Testis (tissue), 3 donors: ENCODE data around the gene TP53. TPM values are rescaled to one million over a fixed set of nuclear protein-coding genes. Genes with fewer than 3 reads are reported as not detected.

ENCODE experiments used
- DNase-seq: peaks from one replicate; pipeline ENCODE4 v3.0.0-alpha.2; 2019
- H3K27ac ChIP-seq, 2 donors: fragments of 200-600 bp; sonication (generic); one replicate each; pipeline ENCODE4 v1.5.1; 2019
- H3K27me3 ChIP-seq: fragments of 200-600 bp; sonication (generic); one replicate; pipeline ENCODE4 v1.5.1; 2019
- H3K36me3 ChIP-seq: fragments of 200-600 bp; sonication (generic); one replicate; pipeline ENCODE4 v1.5.1; 2017; ENCODE audit warnings: low read depth; ENCODE audit errors: missing control alignments
- H3K4me1 ChIP-seq: fragments of 200-600 bp; sonication (generic); one replicate; pipeline ENCODE4 v1.5.1; 2019
- H3K4me3 ChIP-seq, 2 donors: fragments of 200-600 bp; sonication (generic); one replicate each; pipeline ENCODE4 v1.5.1; 2017 to 2019
- H3K9me3 ChIP-seq: fragments of 200-600 bp; sonication (generic); one replicate; pipeline ENCODE4 v1.5.1; 2017
- POLR2A ChIP-seq: fragments of 450-650 bp; IDR thresholded peaks from one replicate; pipeline ENCODE4 v1.6.1; 2017; ENCODE audit warnings: antibody characterized with exemption, mild to moderate bottlenecking, moderate library complexity
- WGBS, 2 donors: methylation state at CpG; one replicate each; pipeline ENCODE4 v1.1.5; 2018; 5-methylcytosine and 5-hydroxymethylcytosine counted together
- intact Hi-C: fragments of 100-400 bp; cut with DNase I; formaldehyde crosslinking; loops from one replicate; pipeline ENCODE4 v1.15.1; 2023; ENCODE audit warnings: low total_unique reads
- polyA plus RNA-seq: library from polyadenylated mRNA; stranded (reverse); fragments of 350-450 nt; fragmentation: Illumina TruSeq; extraction: RNeasy Lipid Tissue Mini Kit (QIAGEN cat#74804); gene quantifications from one replicate; pipeline ENCODE4 v1.2.3, GENCODE V29; 2014; ENCODE audit warnings: low read depth, low replicate concordance; ENCODE audit not compliant: insufficient read depth
- total RNA-seq, 2 donors: library from RNA; depleted of rRNA; stranded (reverse); fragments of >200 nt; gene quantifications; one replicate each; pipeline ENCODE4 v1.2.3, GENCODE V29; 2016
- TF ChIP-seq, protein P1 (sequence below), 3 experiments: fragments of 450-650 bp in 2 of 3; fragments of 200-600 bp in 1 of 3; sonication (generic) in 1 of 3; IDR thresholded peaks; one replicate each; pipeline ENCODE4 v1.5.1; 2016 to 2019; ENCODE audit warnings: antibody characterized with exemption in 3 of 3, mild to moderate bottlenecking in 2 of 3, moderate library complexity in 1 of 3

Gene TP53
- total and polyA plus RNA-seq, 3 donors from 2014 or later = 32.1 to 47.1 (median 45.0) TPM

GRCh38 chr17:7697828-7698588, 10.7 kb upstream of the TP53 start:
- Histone ChIP-seq H3K4me3 (no peak overlapping the region), H3K36me3 (no peaks in the 10 kb centered on the region), H3K27me3 (no peaks in the 10 kb centered on the region), H3K4me1 (peaks cover 3% of the 10 kb centered on the region), H3K9me3 (no peaks in the 10 kb centered on the region), H3K27ac (no peak overlapping the region)
- no peak for DNase-seq
- TF ChIP-seq, protein P1, sequence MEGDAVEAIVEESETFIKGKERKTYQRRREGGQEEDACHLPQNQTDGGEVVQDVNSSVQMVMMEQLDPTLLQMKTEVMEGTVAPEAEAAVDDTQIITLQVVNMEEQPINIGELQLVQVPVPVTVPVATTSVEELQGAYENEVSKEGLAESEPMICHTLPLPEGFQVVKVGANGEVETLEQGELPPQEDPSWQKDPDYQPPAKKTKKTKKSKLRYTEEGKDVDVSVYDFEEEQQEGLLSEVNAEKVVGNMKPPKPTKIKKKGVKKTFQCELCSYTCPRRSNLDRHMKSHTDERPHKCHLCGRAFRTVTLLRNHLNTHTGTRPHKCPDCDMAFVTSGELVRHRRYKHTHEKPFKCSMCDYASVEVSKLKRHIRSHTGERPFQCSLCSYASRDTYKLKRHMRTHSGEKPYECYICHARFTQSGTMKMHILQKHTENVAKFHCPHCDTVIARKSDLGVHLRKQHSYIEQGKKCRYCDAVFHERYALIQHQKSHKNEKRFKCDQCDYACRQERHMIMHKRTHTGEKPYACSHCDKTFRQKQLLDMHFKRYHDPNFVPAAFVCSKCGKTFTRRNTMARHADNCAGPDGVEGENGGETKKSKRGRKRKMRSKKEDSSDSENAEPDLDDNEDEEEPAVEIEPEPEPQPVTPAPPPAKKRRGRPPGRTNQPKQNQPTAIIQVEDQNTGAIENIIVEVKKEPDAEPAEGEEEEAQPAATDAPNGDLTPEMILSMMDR (IDR thresholded peaks at IDR 0.05) = no peak
- no peak for TF ChIP-seq POLR2A
- WGBS, 2 donors = 91 to 94% methylated on average over 4 of the region's 4 CpGs
- intact Hi-C loops = no loop called here

- TF ChIP-seq, protein P1 (IDR thresholded peaks at IDR 0.05) = no peak
- no peak for TF ChIP-seq POLR2A
- Histone ChIP-seq H3K27ac (no peak overlapping the region), H3K9me3 (no peaks in the 10 kb centered on the region), H3K4me3 (peak overlapping the region in 1 of 2 donors; percentile 13), H3K27me3 (no peaks in the 10 kb centered on the region), H3K36me3 (no peaks in the 10 kb centered on the region), H3K4me1 (peaks cover 3% of the 10 kb centered on the region)
- intact Hi-C loops = no loop called here
- WGBS, 2 donors = 70 to 84% methylated on average over 10 of the region's 10 CpGs
- DNase-seq = no peak
Measured at GRCh38 chr17:7695586-7695985, 8.3 kb upstream of the TP53 start.

GRCh38 chr17:7688808-7689316, 1.6 kb upstream of the TP53 start:
- DNase-seq = no peak
- Histone ChIP-seq H3K36me3 (no peaks in the 10 kb centered on the region), H3K27ac (peak overlapping the region in 1 of 2 donors; percentile 60), H3K27me3 (no peaks in the 10 kb centered on the region), H3K9me3 (no peaks in the 10 kb centered on the region), H3K4me3 (peak overlapping the region; percentile 51 to 92), H3K4me1 (peaks cover 23% of the 10 kb centered on the region)
- WGBS, 2 donors = 6 to 9% methylated on average over 13 of the region's 13 CpGs
- no peak for TF ChIP-seq POLR2A
- TF ChIP-seq, protein P1 (IDR thresholded peaks at IDR 0.05) = no peak
- intact Hi-C loops = no loop called here

DNA sequence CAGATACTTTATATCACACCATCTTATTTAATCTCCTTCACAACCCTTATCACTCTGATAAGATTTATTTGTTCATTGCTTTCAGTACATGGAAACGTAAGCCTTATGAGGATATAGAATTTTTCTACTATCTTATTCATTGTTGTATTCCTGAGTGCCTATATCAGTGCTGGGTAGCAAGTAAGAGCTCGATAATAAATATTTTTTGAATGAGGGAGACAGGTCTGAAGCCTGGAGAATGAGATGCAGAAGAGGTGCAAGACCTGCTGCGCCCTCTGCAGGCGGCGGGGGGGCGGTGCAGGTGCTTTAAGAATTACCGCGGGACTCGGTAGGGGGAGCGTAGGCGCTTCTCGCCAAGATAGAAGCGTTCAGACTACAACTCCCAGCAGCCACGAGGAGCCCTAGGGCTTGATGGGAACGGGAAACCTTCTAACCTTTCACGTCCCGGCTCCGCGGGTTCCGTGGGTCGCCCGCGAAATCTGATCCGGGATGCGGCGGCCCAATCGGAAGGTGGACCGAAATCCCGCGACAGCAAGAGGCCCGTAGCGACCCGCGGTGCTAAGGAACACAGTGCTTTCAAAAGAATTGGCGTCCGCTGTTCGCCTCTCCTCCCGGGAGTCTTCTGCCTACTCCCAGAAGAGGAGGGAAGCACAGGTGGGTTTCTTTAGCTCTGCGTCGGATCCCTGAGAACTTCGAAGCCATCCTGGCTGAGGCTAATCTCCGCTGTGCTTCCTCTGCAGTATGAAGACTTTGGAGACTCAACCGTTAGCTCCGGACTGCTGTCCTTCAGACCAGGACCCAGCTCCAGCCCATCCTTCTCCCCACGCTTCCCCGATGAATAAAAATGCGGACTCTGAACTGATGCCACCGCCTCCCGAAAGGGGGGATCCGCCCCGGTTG, 868 bp upstream of the TP53 start, which contains the start of gene WRAP53:
Gene WRAP53 (plus strand): TSS at position 570 of the 900 bp plus-strand sequence. CDS start 172 bp downstream, at position 742.
- TF ChIP-seq POLR2A = no peak
- TF ChIP-seq, protein P1 (IDR thresholded peaks at IDR 0.05) = peak; percentile 98 to 99 (median 99)
- H3K36me3 ChIP-seq = no peaks in the 10 kb centered on the region
- WGBS, 2 donors = 0 to 1% methylated on average over 16 to 51 of the region's 51 CpGs
- no peaks in the 10 kb centered on the region for H3K9me3 ChIP-seq
- peak; percentile 99 for DNase-seq
- H3K4me3 ChIP-seq = peak within 1 kb of the TSS; percentile 85 to 92
- intact Hi-C loops = no loop called here
- peaks cover 24% of the 10 kb centered on the region for H3K4me1 ChIP-seq
- no peaks in the 10 kb centered on the region for H3K27me3 ChIP-seq
- peak within 1 kb of the TSS; percentile 84 to 96 for H3K27ac ChIP-seq
